HG02884 (cell line): Measurements from ENCODE around the gene FOLH1.
"Not testable (repeated sequence)": the region's sequence is repeated elsewhere in the genome, so short reads cannot be mapped to it uniquely, and the experiment has no call there.

ENCODE experiments used
- ATAC-seq: cut with Tn5 transposase; IDR thresholded peaks from one replicate; pipeline ENCODE4 v1.9.1; 2021; ENCODE audit warnings: mild to moderate bottlenecking, moderate library complexity; ENCODE audit not compliant: unreplicated experiment

Gene FOLH1

DNA sequence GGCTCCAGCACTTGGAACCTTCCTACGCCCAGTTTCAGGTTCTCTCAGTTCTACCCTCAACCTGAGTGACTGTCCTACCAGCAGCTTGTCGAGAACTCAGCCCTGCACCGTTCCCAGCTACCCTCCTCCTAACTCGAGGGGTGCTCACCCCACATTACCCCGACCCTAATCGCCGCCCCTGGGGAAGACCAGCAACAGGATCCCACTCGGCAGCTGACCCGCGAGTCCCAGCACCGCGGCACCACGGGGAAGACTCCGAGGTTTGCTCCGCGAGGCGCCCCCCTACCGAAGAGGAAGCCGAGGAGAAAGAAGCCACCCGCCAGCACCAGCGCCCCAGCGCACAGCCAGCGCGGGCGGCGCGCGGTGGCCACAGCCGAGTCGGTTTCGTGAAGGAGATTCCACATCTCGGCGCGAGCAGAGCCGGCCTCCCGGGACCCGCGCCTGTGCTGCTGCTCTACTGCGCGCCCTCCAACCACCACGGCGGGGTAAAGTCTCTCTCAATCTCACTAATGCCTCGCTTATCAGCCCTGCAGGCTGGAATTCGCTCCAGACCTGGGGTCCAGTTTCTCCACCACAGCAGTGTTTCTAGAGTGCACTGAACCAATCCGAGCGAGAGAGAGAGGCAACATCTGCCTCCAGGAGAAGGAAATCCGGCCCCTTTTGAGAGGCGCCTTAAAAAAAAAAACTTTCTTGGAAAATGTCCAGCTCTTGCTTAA is at the start of gene FOLH1:
Gene FOLH1 (minus strand): TSS at position 597 of the 716 bp plus-strand sequence. CDS start 193 bp downstream, at position 404.
- no peak for ATAC-seq

DNA sequence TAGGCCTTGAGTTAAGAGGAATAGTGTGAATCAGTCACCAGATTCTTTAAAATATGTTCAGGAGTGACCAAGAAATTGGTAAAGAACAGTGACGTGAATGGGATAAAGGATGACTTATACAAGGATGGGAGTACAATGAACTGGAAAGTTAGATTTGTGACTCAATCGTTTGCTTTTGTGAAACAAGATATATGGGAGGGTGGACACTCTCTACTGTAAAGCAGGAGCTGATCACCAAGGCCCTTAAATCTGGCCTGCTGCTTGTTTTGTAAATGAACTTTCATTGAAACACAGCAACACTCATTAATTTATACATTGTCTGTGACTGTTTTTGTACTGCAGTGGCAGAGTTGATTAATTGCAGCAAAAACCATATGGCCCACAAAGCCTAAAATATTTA is 46.7 kb upstream of the FOLH1 start:
- not testable (repeated sequence) for ATAC-seq

DNA sequence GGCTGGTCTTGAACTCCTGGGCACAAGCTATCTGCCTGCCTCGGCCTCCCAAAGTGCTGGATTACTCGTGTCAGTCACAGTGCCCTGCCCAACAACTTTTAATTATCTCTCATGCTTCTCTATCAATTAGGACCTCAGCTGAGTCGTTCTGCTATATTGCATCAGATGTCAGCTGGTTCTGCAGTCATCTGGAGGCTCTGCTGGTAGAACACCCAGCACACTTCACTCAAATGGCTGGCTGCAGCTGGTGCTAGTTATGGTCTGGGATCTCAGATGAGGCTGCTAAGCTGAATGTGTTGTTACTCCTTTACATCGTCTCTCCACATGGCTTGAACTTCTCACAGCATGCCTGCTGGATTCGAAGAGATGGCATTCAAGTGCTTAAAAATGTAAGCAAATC is 42.8 kb upstream of the FOLH1 start:
- ATAC-seq, result not testable (repeated sequence)

DNA sequence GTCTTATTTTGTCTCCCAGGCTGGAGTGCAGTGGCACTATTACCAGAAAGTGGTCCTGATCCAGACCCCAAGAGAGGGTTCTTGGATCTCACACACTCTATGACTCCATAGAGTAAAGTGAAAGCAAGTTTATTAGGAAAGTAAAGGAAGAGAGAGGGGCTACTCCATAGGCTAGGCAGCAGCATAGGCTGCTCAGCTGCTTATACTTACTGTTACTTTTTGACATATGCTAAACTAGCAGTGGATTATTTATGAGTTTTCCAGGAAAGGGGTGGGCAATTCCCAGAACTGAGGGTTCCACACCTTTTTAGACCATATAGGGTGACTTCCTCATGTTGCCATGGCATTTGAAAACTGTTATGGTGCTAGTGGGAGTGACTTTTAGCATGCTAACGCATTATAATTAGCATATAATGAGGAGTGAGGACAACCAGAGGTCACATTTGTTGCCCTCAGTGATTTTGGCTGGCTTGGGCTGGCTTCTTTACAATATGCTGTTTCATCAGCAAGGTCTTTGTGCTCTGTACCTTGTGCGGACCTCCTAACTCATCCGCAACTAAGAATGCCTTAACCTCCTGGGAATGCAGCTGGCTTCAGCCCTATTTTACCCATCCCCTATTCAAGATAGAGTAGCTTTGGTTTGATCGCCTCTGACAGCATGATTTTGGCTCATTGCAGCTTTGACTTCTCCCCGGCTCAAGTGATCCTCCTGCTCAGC is 42.2 kb upstream of the FOLH1 start:
- not testable (repeated sequence) for ATAC-seq

DNA sequence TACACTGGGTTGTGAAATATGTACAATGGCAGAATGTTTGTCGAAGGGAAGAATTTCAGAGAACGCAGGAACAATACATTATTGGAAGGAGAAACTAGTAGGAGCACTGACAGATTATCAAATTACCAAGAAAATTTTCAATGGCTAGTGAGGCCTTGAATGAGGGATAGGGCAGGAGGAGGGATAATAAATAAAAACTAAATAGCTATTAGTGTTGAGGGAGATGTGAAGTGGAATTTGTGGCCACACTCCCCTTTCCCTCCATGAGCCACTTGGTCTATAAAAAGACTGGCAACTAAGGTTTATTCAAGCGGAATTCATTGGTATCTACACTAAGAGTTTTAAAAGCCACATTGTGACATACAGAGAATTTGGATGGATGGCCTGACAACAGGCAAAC is 41.0 kb upstream of the FOLH1 start:
- ATAC-seq, result not testable (repeated sequence)

DNA sequence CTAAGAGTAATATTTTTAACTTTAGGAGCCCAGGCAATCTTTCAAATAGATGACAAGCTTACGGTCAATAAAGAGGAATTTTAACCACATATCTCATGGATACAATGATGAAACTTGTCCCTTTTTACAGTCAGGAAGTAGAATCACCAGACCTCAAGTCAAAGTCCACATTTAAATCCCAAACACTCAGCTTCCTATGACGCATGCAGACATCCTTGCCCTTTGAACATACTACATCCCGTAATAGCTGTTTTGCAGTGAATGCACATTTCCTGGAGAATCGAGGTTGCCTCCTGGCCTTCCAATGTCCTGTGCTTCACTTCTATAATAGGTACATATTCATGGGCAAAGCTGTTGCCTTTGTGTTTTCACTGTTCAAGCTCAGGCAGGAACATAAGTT is 25.3 kb upstream of the FOLH1 start:
- ATAC-seq, result not testable (repeated sequence)

DNA sequence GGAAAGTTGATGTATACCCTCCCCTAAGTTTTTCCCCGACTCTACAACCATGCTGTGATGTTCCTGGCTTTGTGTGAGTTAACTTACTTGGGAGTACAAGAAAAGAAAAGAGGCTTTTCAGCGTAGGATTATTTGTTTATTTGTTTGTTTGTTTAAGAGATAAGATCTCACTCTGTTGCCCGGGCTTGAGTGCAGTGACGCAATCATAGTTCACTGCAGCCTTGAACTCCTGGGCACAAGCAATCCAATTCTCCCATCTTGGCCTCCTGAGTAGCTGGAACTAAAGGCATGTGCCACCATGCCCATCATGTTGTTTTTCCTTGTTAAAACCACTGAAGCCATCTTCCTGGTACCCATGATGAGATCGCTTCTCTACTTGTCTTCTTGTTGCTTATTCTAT is 24.6 kb upstream of the FOLH1 start:
- ATAC-seq, result not testable (repeated sequence)

DNA sequence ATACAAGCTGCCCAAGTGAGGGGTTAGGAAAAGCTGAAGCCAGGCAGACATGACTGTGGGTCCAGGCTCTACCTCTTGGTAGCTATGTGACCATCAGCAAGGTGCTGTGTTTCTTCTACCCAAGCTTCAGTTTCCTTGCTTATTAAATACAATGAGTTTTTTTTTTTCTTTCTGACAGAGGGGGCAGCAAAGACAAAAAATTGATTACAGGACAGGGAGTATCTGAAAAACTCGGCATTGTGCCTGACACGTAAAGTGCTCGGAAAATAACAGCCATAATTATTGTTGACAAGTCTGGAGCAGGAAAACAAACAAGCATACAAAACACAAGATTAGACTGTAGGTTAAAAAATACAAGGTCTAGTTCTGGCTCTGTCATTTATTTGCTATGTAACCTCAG is 23.3 kb upstream of the FOLH1 start:
- ATAC-seq, result not testable (repeated sequence)

DNA sequence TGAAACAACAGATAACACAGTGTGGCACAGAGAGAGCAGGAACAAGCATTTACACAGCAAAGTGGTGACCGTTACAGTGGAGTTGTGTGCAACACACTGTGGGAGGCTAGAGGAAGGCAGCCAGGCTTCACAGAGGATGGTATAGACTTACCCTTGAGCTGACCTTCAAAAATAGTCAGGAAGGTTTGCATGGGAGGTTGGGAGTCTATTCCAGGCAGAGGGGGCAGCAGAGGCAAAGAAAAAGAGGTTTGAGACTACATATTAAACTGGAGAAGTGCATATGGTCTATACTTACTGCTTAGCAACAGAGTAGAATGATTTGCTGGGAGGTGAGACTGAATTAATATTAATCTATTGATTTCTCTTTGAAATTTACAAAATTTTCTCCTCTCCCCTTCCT is 22.1 kb upstream of the FOLH1 start:
- ATAC-seq, result not testable (repeated sequence)

DNA sequence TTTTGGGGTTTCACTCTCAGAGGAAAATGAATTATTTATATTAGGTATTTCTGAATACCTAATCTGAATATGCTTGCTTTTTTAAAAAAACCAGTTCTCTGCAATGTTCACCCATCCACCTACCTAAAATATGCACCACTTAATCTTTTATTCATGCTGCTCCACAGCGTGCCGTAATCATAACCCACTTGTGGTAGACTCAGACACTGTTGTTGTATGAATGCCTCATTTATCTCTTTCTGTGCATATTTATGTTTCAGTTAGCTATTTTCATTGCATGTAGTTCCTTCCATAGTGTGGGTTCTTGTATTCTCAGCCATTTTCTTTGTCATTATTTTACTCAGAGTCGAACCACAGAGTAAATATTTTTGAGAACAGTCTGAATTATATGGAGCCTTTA is 21.6 kb upstream of the FOLH1 start:
- not testable (repeated sequence) for ATAC-seq

DNA sequence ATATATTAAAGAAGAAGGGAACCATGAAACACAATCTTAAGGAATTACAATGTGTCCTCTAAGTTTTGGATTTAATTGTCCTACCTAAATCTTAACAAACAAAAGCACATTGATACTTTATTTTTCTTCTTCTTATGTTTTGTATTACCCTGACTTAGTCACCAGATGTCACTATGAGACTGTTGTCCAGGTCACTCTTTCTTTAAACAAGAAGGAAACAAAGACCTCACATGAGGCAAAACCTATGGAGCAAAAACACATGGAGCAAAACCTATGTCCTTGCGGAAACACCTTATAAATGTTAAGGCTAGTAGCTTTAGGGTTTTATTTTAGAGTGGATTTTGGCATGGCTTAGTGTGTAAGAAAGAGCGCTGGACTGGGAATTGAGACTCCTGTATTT is 20.7 kb upstream of the FOLH1 start:
- not testable (repeated sequence) for ATAC-seq

DNA sequence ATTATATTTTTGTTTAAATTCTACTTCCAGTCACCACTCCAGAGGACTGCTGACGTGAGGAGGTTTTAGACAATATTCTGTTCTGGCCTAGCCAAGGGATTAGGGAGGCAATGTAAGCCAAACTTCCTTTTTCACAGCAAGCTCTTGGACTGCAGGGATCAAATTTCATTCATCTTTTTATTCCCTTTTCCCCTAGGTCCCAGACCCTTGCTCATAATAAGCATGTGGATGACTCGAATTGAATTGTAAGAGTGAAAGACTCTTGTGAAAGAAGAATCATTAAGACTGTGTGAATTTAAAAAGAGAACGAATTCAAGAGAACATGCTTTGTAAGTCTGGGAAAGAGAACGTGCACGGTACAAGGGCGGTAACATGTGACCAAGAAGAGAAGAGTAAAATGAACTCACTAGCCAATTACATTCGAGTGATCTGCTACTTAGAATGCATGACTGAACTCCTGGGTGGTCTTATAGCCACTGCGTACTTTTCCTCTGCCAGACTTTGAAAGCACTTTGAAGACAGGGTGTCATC is 16.9 kb upstream of the FOLH1 start:
- not testable (repeated sequence) for ATAC-seq

DNA sequence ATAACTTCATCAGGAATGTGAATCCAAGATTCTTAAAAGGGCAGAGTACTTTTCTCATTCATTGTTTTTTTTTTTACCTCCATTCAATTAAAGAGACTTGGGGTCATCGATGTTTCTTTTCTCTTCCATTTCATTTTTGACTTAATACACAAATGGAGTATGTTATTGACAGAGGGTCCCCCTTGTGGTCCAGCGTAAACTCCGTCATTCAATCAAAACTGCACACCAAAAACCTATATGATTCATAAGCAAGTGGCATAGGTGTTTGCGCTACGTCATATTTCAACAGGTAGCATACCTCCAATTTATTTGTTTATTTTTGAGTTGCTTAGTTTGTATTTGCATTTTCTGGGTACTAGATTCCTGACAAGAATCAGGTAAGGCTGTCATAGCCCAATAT is 12.7 kb upstream of the FOLH1 start:
- ATAC-seq, result no peak

DNA sequence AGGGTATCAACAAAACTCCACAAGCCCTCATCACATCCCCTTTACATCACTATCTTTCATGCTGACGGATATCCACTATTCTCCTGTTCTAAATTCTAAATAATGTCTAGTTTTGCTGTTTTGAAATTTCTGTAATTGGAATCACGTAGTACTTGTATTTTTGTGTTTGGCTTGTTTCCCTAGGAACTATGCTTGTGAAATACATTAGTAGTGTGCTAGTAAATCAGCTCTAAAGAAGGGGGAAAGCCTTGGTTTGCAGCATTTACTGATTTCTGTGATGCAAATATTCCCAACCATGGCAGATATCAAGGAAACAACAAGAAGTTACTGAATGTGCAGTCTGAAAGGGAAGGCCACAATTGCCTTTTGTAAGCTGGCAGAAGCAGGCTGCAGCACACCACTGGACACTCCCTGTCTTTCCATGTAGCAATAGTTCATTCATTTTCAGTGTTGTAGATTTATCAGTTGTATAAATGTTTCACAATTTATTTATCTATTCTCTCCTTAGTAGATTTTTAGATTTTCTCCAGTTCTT is 4.7 kb upstream of the FOLH1 start:
- ATAC-seq, result no peak

DNA sequence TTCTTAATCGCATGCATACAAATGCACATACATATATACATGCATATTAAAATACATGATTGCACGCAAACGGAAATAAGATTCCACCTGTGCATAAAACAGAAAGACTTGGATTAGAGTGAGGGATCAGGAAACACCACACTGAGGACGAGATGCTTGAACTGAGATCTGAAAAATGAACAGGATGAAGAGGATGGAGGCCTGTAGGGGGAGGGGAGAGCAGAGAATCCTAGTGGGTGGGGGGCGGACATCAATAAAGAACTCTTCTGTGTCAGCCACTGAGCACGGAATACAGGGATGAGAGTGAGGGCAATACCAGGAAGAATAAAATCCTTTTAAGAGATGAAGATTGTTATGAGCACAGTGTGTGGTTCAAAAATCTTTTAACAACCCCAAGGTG is 1.4 kb downstream of the FOLH1 start:
- ATAC-seq, result not testable (repeated sequence)

DNA sequence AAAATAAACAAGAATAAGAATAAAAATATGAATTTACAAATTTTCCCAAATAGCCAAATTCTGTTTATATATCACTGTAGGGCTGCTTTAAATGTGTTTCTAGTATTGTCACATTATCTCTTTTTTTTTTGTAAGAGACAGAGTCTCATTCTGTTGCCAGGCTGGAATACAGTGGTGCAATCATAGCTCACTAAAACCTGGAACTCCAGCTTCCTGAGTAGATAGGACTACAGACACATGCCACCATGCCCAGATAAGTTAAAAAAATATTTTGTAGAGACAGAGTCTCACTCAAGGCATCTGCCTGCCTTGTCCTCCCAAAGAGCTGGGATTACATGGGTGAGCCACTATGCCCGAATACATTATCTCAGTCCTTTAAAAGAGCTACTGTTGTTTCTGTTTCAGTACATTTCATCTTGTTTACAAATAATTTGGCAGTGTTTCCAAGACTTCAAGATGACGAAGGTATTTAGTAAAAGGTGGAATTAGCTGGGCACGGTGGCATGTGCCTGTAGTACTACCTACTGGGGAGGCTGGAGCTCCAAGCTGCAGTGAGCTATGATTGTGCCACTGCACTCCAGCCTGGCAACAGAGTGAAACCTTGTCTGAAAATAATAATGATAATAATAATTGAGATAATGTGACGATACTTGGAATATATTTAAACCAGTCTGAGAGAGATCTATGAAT is 6.0 kb downstream of the FOLH1 start:
- no peak for ATAC-seq

DNA sequence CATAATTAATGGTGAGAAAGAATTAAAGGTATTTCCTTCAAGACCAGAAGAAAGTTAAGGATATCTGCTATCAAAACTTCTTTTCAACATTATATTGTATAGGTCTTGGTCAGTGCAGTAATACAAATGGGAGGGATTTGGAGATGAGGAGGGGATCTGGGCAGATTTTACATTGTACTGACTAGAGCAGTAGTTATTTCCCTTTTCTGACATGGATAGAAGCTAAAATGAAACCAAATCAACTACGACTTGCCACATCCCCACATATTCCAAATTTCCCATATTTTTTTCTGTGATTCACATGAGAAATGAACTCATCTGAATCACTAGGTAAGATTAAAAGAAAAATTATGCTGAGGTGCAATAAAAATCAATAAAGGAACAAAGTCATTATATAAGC is 11.6 kb downstream of the FOLH1 start:
- ATAC-seq, result not testable (repeated sequence)

DNA sequence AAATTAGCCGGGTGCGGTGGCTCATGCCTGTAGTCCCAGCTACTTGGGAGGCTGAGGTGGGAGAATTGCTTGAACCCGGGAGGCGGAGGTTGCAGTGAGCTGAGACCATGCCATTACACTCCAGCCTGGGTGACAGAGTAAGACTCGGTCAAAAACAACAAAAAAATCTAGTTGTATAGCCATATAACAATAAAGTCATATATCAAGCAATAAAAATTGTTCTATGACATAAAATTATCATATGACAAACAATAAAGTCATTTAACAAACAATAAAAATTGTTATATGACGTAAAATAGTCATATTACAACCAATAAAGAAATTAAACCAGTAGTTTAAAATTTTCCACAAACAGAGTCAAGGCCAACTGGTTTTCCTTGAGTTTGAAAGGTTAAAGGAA is 12.4 kb downstream of the FOLH1 start:
- ATAC-seq, result not testable (repeated sequence)

DNA sequence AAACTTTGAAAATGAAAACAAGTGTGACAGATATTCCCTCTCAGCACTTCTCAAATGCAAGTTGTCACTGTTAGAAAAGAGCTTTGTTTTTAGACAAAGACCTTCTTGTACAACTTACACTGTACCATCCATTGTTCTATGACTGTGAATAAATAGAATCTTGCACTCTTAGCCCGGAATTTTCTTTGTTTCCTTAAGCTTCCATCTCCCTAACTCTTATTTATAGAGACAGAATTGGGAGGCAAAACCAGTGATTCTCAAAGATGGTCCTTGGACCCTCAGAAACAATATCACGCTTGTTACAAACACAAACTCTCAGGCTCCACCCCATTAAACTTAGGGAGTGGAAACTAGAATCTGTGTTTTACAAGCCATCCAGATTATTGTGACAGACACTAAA is 18.1 kb downstream of the FOLH1 start:
- ATAC-seq, result not testable (repeated sequence)

DNA sequence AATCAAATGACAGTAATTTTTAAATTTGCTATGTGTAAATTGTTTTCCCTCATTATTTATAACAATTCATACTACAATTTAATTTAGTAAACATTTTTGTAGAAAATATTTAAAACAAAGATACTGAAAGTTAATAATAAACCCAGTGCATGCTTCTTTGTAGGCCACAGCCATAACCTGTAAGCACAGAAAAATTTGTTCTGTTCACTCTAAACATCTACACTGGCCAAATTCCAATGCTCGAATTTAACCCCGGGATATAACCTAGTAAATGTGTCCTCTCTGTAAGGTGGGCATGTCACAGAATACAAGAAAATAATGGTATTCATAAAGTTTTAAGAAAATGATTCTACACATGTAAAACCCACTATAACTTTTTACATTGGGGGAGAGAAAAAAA is 22.2 kb downstream of the FOLH1 start:
- ATAC-seq, result not testable (repeated sequence)

DNA sequence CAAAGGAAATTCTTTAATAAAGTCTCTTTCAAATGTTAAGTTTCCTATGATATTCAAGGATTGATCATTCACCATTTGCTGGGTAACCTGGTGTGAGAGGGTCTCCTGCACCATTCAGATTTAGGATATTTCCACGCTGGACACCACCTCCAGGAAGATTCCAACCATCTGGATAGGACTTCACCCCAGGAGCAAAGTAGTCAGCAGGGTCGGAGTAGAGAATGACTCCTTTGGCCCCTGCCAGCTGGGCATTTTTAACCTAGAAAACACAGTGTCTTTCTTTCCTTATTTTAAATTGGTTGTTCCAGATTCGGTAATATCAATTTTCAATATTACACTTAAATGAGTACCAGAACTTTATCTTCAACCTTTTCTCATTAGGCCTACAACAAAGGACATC is 22.8 kb downstream of the FOLH1 start:
- not testable (repeated sequence) for ATAC-seq
